Lower leg skin (tissue), 3 donors: ENCODE data around the gene ACY1.

ENCODE experiments used
- POLR2A ChIP-seq, 2 donors: fragments of 450-650 bp; IDR thresholded peaks; one replicate each; pipeline ENCODE4 v1.6.1; 2016 to 2017; ENCODE audit warnings: antibody characterized with exemption in 2 of 2, mild to moderate bottlenecking in 1 of 2, moderate library complexity in 1 of 2
- TF ChIP-seq, protein P1 (sequence below), 3 donors: fragments of 450-650 bp; IDR thresholded peaks; one replicate each; pipeline ENCODE4 v1.5.1; 2016; ENCODE audit warnings: antibody characterized with exemption in 3 of 3, mild to moderate bottlenecking in 3 of 3, moderate library complexity in 2 of 3

DNA sequence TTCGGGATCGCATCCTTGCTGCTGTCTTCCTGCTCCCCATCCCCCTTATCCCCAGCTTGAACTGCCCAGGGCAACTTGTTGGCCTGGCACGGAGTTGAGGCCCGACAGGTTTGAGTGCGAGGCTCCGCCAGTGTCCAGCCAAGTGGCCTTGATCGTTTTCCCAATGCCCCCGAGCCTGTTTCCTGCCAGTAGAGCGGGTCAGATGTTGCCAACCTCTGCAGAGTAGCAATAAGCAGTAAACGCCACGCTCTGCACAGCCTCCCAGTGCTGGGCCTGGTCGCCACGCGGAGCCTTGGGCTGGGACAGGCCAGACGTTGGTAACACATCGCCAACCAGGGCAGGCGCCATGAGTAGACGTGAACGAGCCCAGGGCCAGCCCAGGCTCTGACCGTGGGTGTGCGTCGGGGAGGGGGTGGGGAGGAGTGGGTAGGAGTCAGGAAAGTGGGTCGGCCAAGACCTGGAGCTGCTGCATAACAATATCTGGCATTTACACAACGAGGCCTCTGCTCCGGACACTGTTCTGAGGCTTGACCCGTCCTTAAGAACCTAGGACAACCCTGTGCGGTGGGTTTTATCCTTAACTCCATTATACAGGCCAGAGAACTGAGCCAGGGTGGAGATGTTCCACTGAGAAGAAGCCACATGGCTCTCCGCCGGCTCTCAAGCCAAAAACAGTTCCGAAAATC is 8.9 kb upstream of the ACY1 start:
- TF ChIP-seq, protein P1, sequence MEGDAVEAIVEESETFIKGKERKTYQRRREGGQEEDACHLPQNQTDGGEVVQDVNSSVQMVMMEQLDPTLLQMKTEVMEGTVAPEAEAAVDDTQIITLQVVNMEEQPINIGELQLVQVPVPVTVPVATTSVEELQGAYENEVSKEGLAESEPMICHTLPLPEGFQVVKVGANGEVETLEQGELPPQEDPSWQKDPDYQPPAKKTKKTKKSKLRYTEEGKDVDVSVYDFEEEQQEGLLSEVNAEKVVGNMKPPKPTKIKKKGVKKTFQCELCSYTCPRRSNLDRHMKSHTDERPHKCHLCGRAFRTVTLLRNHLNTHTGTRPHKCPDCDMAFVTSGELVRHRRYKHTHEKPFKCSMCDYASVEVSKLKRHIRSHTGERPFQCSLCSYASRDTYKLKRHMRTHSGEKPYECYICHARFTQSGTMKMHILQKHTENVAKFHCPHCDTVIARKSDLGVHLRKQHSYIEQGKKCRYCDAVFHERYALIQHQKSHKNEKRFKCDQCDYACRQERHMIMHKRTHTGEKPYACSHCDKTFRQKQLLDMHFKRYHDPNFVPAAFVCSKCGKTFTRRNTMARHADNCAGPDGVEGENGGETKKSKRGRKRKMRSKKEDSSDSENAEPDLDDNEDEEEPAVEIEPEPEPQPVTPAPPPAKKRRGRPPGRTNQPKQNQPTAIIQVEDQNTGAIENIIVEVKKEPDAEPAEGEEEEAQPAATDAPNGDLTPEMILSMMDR (IDR thresholded peaks at IDR 0.05) = no peak
- TF ChIP-seq POLR2A (IDR thresholded peaks at IDR 0.05) = no peak
